ENCODE data around the gene ENAH. TPM values are rescaled to one million over a fixed set of nuclear protein-coding genes. Genes with fewer than 3 reads are reported as not detected.

The ENAH gene
- total and polyA plus RNA-seq, 9 of the 15 experiments (the other 6 are each of a cell fraction or from before 2014, with no cell fraction given): 0.03 to 1.2 (median 0.15) TPM

DNA sequence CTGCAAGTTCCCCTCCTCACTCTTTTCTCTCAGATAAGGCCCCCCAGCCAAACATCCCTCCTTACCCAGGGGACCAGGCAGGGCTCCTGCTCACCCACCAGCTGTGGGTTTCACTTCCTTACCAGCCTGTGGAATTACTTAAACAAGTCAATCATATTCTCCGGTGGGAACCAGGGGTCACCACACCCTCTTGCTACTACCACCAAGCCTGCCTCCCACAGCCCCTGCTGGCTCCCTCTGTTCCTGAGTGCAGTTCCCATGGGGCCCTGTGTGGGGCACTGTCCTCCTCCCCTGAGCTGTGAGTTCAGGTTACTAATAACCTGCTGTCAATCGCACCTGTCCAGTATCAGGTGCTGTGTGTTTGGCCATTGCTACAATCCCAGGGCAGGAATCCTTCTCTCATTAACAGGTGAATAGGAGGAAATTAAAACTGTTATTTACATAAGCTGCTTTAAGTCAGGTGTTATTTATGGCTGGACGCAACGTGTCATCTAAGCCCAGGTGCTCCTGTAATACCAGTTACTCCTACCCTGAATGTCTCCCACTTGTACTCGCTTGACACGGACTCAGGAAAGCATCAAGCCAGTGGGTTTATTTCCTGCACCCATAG is 172.0 kb downstream of the ENAH start (continued):
- TF ChIP-seq FOXP1 (CRISPR knock-in tag; IDR thresholded peaks at IDR 0.05) (no peak), ERF (CRISPR knock-in tag; IDR thresholded peaks at IDR 0.05) (no peak), SAP30 (IDR thresholded peaks at IDR 0.05; ENCODE audit: borderline replicate concordance, insufficient read depth, low read depth, low read length, poor library complexity, severe bottlenecking) (no peak), LCOR (CRISPR knock-in tag; IDR thresholded peaks at IDR 0.05) (no peak), TGIF2 (CRISPR knock-in tag; IDR thresholded peaks at IDR 0.05) (no peak), SUPT5H (IDR thresholded peaks at IDR 0.05) (no peak), ZC3H4 (CRISPR knock-in tag; IDR thresholded peaks at IDR 0.05; ENCODE audit: borderline replicate concordance) (no peak), TEAD4 (IDR thresholded peaks at IDR 0.05; ENCODE audit: low read length) (no peak), TEAD4 (CRISPR knock-in tag; IDR thresholded peaks at IDR 0.05; ENCODE audit: borderline replicate concordance) (no peak), GABPB1 (CRISPR knock-in tag; IDR thresholded peaks at IDR 0.05) (no peak), ZEB2 (IDR thresholded peaks at IDR 0.05) (peak; percentile 58; the same call in 1 of the 2 replicates), RFX1 (IDR thresholded peaks at IDR 0.05) (no peak), RB1 (IDR thresholded peaks at IDR 0.05; ENCODE audit: low read depth) (0 out of 2 replicates have a peak, but pooled peaks have one; percentile 20)
- TF ChIP-seq, protein P1, sequence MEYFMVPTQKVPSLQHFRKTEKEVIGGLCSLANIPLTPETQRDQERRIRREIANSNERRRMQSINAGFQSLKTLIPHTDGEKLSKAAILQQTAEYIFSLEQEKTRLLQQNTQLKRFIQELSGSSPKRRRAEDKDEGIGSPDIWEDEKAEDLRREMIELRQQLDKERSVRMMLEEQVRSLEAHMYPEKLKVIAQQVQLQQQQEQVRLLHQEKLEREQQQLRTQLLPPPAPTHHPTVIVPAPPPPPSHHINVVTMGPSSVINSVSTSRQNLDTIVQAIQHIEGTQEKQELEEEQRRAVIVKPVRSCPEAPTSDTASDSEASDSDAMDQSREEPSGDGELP (CRISPR knock-in tag; IDR thresholded peaks at IDR 0.05; ENCODE audit: borderline replicate concordance): 0 out of 2 replicates have a peak, but pooled peaks have one; percentile 9
- TF ChIP-seq, protein P2, sequence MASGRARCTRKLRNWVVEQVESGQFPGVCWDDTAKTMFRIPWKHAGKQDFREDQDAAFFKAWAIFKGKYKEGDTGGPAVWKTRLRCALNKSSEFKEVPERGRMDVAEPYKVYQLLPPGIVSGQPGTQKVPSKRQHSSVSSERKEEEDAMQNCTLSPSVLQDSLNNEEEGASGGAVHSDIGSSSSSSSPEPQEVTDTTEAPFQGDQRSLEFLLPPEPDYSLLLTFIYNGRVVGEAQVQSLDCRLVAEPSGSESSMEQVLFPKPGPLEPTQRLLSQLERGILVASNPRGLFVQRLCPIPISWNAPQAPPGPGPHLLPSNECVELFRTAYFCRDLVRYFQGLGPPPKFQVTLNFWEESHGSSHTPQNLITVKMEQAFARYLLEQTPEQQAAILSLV (tag; IDR thresholded peaks at IDR 0.05): no peak
- TF ChIP-seq, protein P3, sequence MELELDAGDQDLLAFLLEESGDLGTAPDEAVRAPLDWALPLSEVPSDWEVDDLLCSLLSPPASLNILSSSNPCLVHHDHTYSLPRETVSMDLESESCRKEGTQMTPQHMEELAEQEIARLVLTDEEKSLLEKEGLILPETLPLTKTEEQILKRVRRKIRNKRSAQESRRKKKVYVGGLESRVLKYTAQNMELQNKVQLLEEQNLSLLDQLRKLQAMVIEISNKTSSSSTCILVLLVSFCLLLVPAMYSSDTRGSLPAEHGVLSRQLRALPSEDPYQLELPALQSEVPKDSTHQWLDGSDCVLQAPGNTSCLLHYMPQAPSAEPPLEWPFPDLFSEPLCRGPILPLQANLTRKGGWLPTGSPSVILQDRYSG (tag; conservative IDR thresholded peaks at IDR 0.05; ENCODE audit: low read depth): no peak
- TF ChIP-seq, protein P4, sequence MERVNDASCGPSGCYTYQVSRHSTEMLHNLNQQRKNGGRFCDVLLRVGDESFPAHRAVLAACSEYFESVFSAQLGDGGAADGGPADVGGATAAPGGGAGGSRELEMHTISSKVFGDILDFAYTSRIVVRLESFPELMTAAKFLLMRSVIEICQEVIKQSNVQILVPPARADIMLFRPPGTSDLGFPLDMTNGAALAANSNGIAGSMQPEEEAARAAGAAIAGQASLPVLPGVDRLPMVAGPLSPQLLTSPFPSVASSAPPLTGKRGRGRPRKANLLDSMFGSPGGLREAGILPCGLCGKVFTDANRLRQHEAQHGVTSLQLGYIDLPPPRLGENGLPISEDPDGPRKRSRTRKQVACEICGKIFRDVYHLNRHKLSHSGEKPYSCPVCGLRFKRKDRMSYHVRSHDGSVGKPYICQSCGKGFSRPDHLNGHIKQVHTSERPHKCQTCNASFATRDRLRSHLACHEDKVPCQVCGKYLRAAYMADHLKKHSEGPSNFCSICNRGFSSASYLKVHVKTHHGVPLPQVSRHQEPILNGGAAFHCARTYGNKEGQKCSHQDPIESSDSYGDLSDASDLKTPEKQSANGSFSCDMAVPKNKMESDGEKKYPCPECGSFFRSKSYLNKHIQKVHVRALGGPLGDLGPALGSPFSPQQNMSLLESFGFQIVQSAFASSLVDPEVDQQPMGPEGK (CRISPR knock-in tag; IDR thresholded peaks at IDR 0.05; ENCODE audit: borderline replicate concordance): no peak
- TF ChIP-seq, protein P5, sequence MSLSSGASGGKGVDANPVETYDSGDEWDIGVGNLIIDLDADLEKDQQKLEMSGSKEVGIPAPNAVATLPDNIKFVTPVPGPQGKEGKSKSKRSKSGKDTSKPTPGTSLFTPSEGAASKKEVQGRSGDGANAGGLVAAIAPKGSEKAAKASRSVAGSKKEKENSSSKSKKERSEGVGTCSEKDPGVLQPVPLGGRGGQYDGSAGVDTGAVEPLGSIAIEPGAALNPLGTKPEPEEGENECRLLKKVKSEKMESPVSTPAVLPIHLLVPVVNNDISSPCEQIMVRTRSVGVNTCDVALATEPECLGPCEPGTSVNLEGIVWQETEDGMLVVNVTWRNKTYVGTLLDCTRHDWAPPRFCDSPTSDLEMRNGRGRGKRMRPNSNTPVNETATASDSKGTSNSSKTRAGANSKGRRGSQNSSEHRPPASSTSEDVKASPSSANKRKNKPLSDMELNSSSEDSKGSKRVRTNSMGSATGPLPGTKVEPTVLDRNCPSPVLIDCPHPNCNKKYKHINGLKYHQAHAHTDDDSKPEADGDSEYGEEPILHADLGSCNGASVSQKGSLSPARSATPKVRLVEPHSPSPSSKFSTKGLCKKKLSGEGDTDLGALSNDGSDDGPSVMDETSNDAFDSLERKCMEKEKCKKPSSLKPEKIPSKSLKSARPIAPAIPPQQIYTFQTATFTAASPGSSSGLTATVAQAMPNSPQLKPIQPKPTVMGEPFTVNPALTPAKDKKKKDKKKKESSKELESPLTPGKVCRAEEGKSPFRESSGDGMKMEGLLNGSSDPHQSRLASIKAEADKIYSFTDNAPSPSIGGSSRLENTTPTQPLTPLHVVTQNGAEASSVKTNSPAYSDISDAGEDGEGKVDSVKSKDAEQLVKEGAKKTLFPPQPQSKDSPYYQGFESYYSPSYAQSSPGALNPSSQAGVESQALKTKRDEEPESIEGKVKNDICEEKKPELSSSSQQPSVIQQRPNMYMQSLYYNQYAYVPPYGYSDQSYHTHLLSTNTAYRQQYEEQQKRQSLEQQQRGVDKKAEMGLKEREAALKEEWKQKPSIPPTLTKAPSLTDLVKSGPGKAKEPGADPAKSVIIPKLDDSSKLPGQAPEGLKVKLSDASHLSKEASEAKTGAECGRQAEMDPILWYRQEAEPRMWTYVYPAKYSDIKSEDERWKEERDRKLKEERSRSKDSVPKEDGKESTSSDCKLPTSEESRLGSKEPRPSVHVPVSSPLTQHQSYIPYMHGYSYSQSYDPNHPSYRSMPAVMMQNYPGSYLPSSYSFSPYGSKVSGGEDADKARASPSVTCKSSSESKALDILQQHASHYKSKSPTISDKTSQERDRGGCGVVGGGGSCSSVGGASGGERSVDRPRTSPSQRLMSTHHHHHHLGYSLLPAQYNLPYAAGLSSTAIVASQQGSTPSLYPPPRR (CRISPR knock-in tag; IDR thresholded peaks at IDR 0.05; ENCODE audit: borderline replicate concordance): no peak
